Chondrocyte (in vitro differentiated cells): ENCODE results near the gene DCLK2. TPM values are rescaled to one million over a fixed set of nuclear protein-coding genes. Genes with fewer than 3 reads are reported as not detected.
A peak's percentile ranks its signal among the peaks of the same experiment; 100 is the strongest.

Source experiments
- DNase-seq: peaks from one replicate; pipeline ENCODE4 v3.0.0; 2021; ENCODE audit warnings: mixed read lengths, low spot score
- H3K27ac Mint-ChIP-seq: one replicate; pipeline ENCODE4 v1.8.0; 2021; ENCODE audit warnings: mild to moderate bottlenecking, moderate library complexity, mixed read lengths; ENCODE audit not compliant: unreplicated experiment
- H3K27me3 Mint-ChIP-seq: 2 replicates; pipeline ENCODE4 v1.8.0; 2021; ENCODE audit warnings: low read depth, mixed read lengths
- H3K36me3 Mint-ChIP-seq: 2 replicates; pipeline ENCODE4 v1.8.0; 2021; ENCODE audit warnings: low read depth, mixed read lengths
- H3K4me1 Mint-ChIP-seq: 2 replicates; pipeline ENCODE4 v1.8.0; 2021; ENCODE audit warnings: low read depth, mild to moderate bottlenecking, mixed read lengths
- H3K4me3 Mint-ChIP-seq: one replicate; pipeline ENCODE4 v1.8.0; 2021; ENCODE audit warnings: mild to moderate bottlenecking, moderate library complexity, mixed read lengths; ENCODE audit not compliant: unreplicated experiment
- H3K9me3 Mint-ChIP-seq: 2 replicates; pipeline ENCODE4 v1.8.0; 2021; ENCODE audit warnings: low read depth, mixed read lengths
- CTCF ChIP-seq: fragments of 200-600 bp; sonication (generic); IDR thresholded peaks from 2 replicates; pipeline ENCODE4 v1.5.0; 2021; ENCODE audit warnings: antibody characterized with exemption, mild to moderate bottlenecking, moderate library complexity
- long read RNA-seq: library from polyadenylated mRNA; stranded (forward); transcript quantifications from one replicate; pipeline ENCODE4 v2.0.0, GENCODE V29; 2021
- total RNA-seq: library from RNA; stranded (reverse); gene quantifications from 3 replicates; pipeline ENCODE4 v1.2.1, GENCODE V29; 2021

The DCLK2 gene
- total RNA-seq: 17.7 to 20.0 TPM (median 18.7 TPM) in 3 replicates
- long read RNA-seq, full-length matches to known transcripts: 8 of 22 reads
- long read RNA-seq, partial matches to known transcripts: 2 of 22 reads
- long read RNA-seq, other reads (novel, unspliced or antisense): 12 of 22 reads

- Mint-ChIP-seq H3K36me3 (no peaks in the 10 kb centered on the region), H3K27ac (peak within 1 kb of the TSS; percentile 76), H3K27me3 (no peaks in the 10 kb centered on the region), H3K9me3 (no peaks in the 10 kb centered on the region), H3K4me1 (peaks cover 48% of the 10 kb centered on the region), H3K4me3 (peak within 1 kb of the TSS; percentile 84)
- peak; percentile 93 for DNase-seq
- TF ChIP-seq CTCF: no peak
These were observed at the start of gene DCLK2 for GRCh38 chr4:150078041-150078578. Gene DCLK2, plus strand, starts transcription at chr4:150078445. Its CDS starts 583 bp downstream, at chr4:150079028.

GRCh38 chr4:150032541-150032940 lies 45.7 kb upstream of the DCLK2 start:
- Mint-ChIP-seq H3K36me3 (no peaks in the 10 kb centered on the region), H3K4me1 (peaks cover 26% of the 10 kb centered on the region), H3K27me3 (no peaks in the 10 kb centered on the region), H3K9me3 (peaks cover 12% of the 10 kb centered on the region), H3K4me3 (no peak overlapping the region), H3K27ac (no peak overlapping the region)
- DNase-seq: no peak
- no peak for TF ChIP-seq CTCF

- DNase-seq: no peak
- Mint-ChIP-seq H3K9me3 (peaks cover 7% of the 10 kb centered on the region), H3K4me1 (peaks cover 26% of the 10 kb centered on the region), H3K4me3 (no peak overlapping the region), H3K27ac (no peak overlapping the region), H3K36me3 (no peaks in the 10 kb centered on the region), H3K27me3 (no peaks in the 10 kb centered on the region)
- TF ChIP-seq CTCF: no peak
These were observed 45.2 kb upstream of the DCLK2 start for GRCh38 chr4:150033081-150033480.

DNA sequence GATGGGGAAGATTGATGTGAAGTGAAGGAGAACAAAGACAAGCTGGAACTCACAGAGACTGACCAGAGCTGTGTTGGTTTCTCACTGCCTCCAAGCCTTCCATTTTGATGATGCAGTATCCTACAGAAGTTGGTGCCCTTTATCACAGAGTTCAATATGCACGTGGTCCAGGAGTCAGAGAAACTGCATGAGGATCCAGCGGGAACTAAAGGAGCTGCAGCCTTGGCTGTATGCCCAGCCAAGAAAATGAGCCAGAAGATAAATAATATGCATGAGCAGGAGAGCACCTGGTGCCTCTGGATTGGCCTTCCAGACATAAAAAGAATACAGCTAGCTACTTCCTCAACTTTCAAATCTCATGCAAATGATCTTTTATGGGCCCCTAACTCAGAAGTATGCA lies 44.3 kb upstream of the DCLK2 start:
- no peaks in the 10 kb centered on the region for H3K27me3 Mint-ChIP-seq
- DNase-seq: no peak
- no peak overlapping the region for H3K4me3 Mint-ChIP-seq
- no peaks in the 10 kb centered on the region for H3K36me3 Mint-ChIP-seq
- peaks cover 7% of the 10 kb centered on the region for H3K9me3 Mint-ChIP-seq
- no peak for TF ChIP-seq CTCF
- no peak overlapping the region for H3K27ac Mint-ChIP-seq
- peaks cover 26% of the 10 kb centered on the region for H3K4me1 Mint-ChIP-seq

GRCh38 chr4:150037251-150037856 lies 40.9 kb upstream of the DCLK2 start:
- Mint-ChIP-seq H3K36me3 (no peaks in the 10 kb centered on the region), H3K27me3 (no peaks in the 10 kb centered on the region), H3K27ac (no peak overlapping the region), H3K9me3 (peaks cover 7% of the 10 kb centered on the region), H3K4me3 (no peak overlapping the region), H3K4me1 (peaks cover 20% of the 10 kb centered on the region)
- TF ChIP-seq CTCF: no peak
- DNase-seq: no peak
